Measurements from ENCODE around the gene TBX10.

- no peak for TF ChIP-seq SIN3A (IDR thresholded peaks at IDR 0.05; ENCODE audit: borderline replicate concordance, insufficient read depth, low read length)
- no peak for TF ChIP-seq TAF1 (IDR thresholded peaks at IDR 0.05; ENCODE audit: borderline replicate concordance, insufficient read depth, low read length)
Measured at GRCh38 chr11:67601098-67601497, 38.5 kb downstream of the TBX10 start.

Measured in PFSK-1 (cell line).